NCI-H2227 (cell line): ENCODE data around the gene EXOC6B.

Experiments used
- DNase-seq: peaks from one replicate; lab custom pipeline; 2025; ENCODE audit not compliant: unreplicated experiment; lab: John Stamatoyannopoulos, UW

The EXOC6B gene

DNA sequence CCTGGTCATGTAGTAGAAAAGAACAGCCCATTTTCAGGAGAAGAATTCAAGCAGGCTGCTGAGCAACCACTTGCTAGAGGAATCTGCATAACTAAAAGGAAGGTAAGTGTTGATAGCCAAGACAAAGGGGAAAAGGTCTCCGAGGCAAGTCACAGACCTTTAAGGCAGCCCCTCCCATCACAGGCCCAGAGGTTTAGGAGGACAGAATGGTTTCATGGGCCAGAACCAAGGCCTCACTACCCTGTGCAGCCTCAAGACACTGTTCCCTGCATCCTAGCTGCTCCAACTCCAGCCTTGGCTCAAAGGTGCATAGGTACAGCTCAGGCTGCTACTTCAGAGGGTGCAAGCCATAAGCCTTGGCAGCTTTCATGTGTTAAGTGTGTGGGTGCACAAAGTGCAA lies 439.5 kb downstream of the EXOC6B start:
- no peak for DNase-seq

- DNase-seq: no peak
These were observed 447.0 kb downstream of the EXOC6B start for GRCh38 chr2:72378753-72379348.

GRCh38 chr2:72367530-72368225 lies 458.2 kb downstream of the EXOC6B start:
- no peak for DNase-seq

DNA sequence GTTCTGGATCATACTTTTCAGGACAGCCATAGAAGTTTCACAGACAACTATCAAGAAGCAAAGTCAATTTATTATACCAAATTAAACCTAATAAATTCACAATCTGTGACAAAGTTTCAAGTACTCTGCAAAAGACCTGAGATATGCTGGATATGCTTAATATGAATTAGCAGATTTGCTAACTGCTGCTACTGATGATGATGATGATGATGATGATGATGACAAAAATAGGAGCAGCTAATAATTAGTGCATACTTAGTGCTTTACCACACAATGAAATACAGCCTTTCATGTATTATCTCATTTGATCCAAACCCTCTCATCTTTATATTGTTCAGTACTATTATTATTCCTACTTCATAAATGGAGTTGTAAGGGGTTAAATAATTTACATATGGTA lies 462.4 kb downstream of the EXOC6B start:
- DNase-seq: no peak

- DNase-seq: no peak
These were observed 463.1 kb downstream of the EXOC6B start for GRCh38 chr2:72362733-72363132.

- DNase-seq: no peak
These were observed 464.3 kb downstream of the EXOC6B start for GRCh38 chr2:72361521-72361920.

DNA sequence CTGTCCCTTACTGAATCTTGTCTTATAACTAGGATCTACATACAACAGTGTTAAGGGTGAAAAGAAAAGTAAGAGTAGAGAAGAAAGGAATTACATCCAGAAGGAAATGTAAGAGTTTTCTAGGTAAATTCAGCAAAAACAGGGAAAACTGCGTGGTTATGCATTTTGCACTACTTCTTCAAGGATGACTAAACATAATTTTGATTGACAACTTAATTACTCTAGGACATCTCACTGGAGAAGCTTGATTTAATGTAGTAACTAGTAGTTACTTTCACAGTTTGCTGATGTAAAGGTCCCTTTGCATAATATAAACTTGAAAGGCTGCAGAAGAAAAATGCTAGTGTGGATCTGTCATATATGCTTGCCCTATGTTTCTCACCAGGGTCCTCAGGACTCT lies 464.8 kb downstream of the EXOC6B start:
- DNase-seq: no peak

DNA sequence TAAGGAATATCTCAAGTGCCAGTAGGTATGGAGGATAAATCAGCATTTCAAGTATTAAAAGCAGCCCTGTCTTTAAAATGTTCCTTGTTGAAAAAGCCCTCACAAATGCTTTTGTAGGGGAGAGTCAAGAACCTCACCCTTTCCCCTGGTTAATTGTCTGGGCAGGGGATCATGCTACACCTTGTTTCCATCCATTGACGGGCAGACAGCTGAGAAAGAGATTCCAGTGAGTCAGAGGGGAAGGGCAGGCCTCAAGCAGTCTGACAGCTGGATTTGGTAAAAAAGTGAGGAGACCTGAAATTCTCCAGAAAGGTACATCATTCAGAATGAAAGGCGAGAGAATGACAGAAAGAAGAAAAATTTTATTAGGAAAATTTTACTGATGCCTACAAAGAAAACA lies 475.0 kb downstream of the EXOC6B start:
- DNase-seq: no peak

- DNase-seq: no peak
These were observed 476.8 kb downstream of the EXOC6B start for GRCh38 chr2:72349016-72349415.

- no peak for DNase-seq
These were observed 478.8 kb downstream of the EXOC6B start for GRCh38 chr2:72347081-72347480.

- no peak for DNase-seq
These were observed 484.2 kb downstream of the EXOC6B start for GRCh38 chr2:72341639-72342038.

- DNase-seq: no peak
These were observed 485.2 kb downstream of the EXOC6B start for GRCh38 chr2:72340665-72341064.

- DNase-seq: no peak
These were observed 487.8 kb downstream of the EXOC6B start for GRCh38 chr2:72338076-72338475.

DNA sequence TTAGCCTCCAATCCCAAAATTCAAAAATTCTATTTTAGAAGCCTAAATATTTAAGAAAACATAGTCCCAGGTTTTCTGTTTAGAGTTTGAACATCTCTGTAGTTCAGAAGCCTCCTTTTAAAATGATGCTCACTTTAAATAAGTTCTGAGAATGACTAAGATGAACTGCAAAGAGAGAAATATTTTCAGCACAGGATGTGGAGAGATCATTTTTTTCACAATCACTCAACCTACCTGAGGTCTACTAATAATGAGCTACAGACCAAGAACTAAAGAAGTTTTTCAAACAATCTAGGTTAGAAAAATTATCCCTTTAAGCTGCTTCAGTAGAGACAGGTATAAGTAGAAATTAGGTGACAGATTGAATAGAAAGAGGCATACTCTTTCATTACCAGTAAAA lies 493.1 kb downstream of the EXOC6B start:
- DNase-seq: no peak

DNA sequence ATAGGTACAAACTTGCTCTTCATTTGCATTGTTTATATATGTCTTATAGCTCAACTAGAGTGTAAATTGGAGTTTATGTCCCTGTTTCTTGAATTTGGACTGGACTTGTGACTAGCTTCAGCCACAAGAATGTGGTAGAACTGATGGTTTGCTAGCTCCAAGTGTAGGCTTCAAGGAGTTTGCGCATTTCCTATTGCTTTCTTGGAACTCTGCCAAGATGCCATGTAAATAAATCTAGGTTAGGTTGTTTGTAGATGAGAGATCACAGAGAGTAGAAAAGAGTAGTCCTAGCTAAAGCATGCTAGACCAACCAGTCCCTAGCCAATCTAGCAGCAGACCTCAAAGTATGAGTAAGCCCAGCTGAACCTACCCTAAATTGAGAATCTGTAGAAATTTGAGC lies 495.2 kb downstream of the EXOC6B start:
- DNase-seq: peak; percentile 28

DNA sequence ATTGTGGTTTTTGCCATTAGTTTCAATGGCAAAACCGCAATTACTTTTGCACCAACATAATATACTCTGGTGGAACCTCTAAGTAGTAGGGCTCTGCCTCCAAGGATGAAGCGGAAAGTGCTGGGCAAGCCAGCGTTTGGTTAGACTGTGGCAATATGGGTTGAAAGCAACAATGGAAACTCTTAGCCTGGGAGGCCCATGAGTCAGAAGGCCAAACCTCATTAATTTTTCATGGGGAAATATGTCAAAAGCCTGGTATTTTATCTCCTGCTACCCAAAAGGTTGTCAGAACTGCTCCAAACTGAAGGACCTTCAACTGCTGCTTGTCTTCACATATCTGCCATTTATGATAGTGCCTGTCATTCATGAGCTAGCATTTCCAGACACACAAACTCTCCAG lies 499.1 kb downstream of the EXOC6B start:
- no peak for DNase-seq

GRCh38 chr2:72325592-72326422 lies 500.0 kb downstream of the EXOC6B start:
- no peak for DNase-seq

GRCh38 chr2:72316774-72317173 lies 509.1 kb downstream of the EXOC6B start:
- no peak for DNase-seq

DNA sequence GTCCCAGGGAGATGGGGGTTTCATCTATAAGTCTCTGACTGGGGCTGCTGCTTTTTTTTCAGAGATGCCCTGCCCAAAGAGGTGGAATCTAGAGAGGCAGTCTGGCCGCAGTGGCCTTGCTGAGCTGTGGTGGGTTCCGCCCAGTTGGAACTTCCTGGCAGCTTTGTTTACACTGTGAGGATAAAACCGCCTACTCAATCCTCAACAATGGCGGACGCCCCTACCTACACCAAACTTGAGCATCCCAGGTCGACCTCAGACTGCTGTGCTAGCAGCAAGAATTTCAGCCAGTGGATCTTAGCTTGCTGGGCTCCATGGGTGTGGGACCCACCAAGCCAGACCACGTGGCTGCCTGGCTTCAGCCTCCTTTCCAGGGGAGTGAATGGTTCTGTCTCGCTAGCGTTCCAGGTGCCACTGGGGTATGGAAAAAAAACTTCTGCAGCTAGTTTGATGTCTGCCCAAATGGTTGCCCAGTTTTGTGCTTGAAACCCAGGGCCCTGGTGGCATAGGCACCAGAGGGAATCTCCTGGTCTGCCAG lies 525.6 kb downstream of the EXOC6B start:
- no peak for DNase-seq

GRCh38 chr2:72293620-72294019 lies 532.2 kb downstream of the EXOC6B start:
- no peak for DNase-seq

- DNase-seq: no peak
These were observed 533.4 kb downstream of the EXOC6B start for GRCh38 chr2:72292433-72292832.

- DNase-seq: no peak
These were observed 534.8 kb downstream of the EXOC6B start for GRCh38 chr2:72291059-72291458.
